Stimulated activated CD8-positive, alpha-beta memory T cell treated with anti-CD3 and anti-CD28 coated beads, Interleukin-2, amount 100 ng/mL, for 1 hour (primary cell): ENCODE measurements around the gene UBAP1L.
"Not testable (repeated sequence)": the region's sequence is repeated elsewhere in the genome, so short reads cannot be mapped to it uniquely, and the experiment has no call there.

Experiments used
- DNase-seq, 2 donors: peaks; one replicate each; pipeline ENCODE4 v3.0.0-alpha.2; 2020; ENCODE audit warnings: low read depth in 2 of 2

Gene UBAP1L

GRCh38 chr15:65044724-65045481, 70.1 kb downstream of the UBAP1L start, which contains the start of gene SLC51B:
Gene SLC51B, plus strand, starts transcription at chr15:65045387. Its CDS starts 4,618 bp downstream, at chr15:65050005.
- no peak for DNase-seq

GRCh38 chr15:65044218-65044617, 70.8 kb downstream of the UBAP1L start:
- not testable (repeated sequence) for DNase-seq

- no peak for DNase-seq
Measured at GRCh38 chr15:65042776-65043327, 72.1 kb downstream of the UBAP1L start.
